Gastroesophageal sphincter (tissue), 4 donors: ENCODE results near the gene ANKRD66. TPM values are rescaled to one million over a fixed set of nuclear protein-coding genes. Genes with fewer than 3 reads are reported as not detected.

Experiments used
- ATAC-seq: fragments of 150-250 bp; one replicate; pipeline ENCODE4 v1.9.1; 2016; ENCODE audit warnings: mild to moderate bottlenecking, moderate library complexity
- H3K27ac ChIP-seq, 4 donors: fragments of 200-600 bp; sonication (generic) in 3 of 4; 1 replicate in 3 of 4; 2 replicates in 1 of 4; pipeline ENCODE4 v1.5.1; 2016 to 2019
- H3K27me3 ChIP-seq: fragments of 200-600 bp; sonication (generic); one replicate; pipeline ENCODE4 v1.5.1; 2019
- H3K36me3 ChIP-seq, 2 donors: fragments of 200-600 bp; sonication (generic); one replicate each; pipeline ENCODE4 v1.5.1; 2019; ENCODE audit warnings: control low read depth in 1 of 2
- H3K4me1 ChIP-seq, 3 donors: fragments of 200-600 bp; sonication (generic); 1 replicate in 2 of 3; 2 replicates in 1 of 3; pipeline ENCODE4 v1.5.1; 2016 to 2019; ENCODE audit warnings: control low read depth in 2 of 3
- H3K4me3 ChIP-seq, 2 donors: fragments of 200-600 bp; sonication (generic); one replicate each; pipeline ENCODE4 v1.5.1; 2019; ENCODE audit warnings: mild to moderate bottlenecking in 1 of 2, moderate library complexity in 1 of 2
- H3K9me3 ChIP-seq, 3 donors: fragments of 200-600 bp; sonication (generic); one replicate each; pipeline ENCODE4 v1.5.1; 2017 to 2019; ENCODE audit warnings: control low read depth in 2 of 3
- EP300 ChIP-seq: sonication (generic); formaldehyde crosslinking; IDR thresholded peaks from one replicate; pipeline ENCODE4 v1.6.1; 2017; ENCODE audit warnings: antibody characterized with exemption, mild to moderate bottlenecking
- POLR2A ChIP-seq, 2 donors: fragments of 450-650 bp; IDR thresholded peaks; one replicate each; pipeline ENCODE4 v1.6.1; 2017; ENCODE audit warnings: antibody characterized with exemption in 2 of 2, mild to moderate bottlenecking in 2 of 2, moderate library complexity in 1 of 2
- POLR2AphosphoS5 ChIP-seq: sonication (generic); formaldehyde crosslinking; IDR thresholded peaks from one replicate; pipeline ENCODE4 v1.6.1; 2017; ENCODE audit warnings: antibody characterized with exemption
- WGBS, 2 donors: methylation state at CpG; one replicate each; pipeline ENCODE4 v1.1.5; 2018; ENCODE audit warnings: low coverage in 1 of 2; 5-methylcytosine and 5-hydroxymethylcytosine counted together
- total RNA-seq, 4 donors: library from RNA; depleted of rRNA; stranded (reverse); fragments of >200 nt; gene quantifications; one replicate each; pipeline ENCODE4 v1.1.0, GENCODE V29; 2016
- TF ChIP-seq, protein P1 (sequence below), 4 experiments: fragments of 200-600 bp in 2 of 4; fragments of 450-650 bp in 2 of 4; sonication (generic) in 1 of 4; IDR thresholded peaks; one replicate each; pipeline ENCODE4 v1.5.1; 2017 to 2019; ENCODE audit warnings: antibody characterized with exemption in 4 of 4, mild to moderate bottlenecking in 2 of 4, moderate library complexity in 2 of 4

ANKRD66 gene
- total RNA-seq, 4 donors from 2014 or later = 0.15 TPM; not detected in 3

DNA sequence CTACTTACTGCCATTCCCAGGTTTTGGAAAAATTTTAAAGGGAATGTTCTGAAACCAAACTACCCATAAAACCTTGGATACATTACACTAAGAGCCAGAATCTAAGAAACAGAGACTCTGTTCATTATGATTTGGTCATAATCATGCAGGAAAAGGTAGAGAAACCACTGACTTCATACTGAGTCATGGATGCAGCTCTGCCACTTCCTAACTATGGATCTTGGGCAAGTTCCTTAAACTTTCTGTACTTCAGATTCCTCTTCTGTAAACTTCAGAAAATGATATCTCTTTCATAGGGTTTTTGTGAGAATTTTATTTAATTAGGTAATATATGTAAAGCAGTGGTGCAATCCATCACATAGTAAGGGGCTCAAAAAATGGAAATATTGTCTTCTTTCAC is 31.6 kb upstream of the ANKRD66 start:
- Histone ChIP-seq H3K27ac (no peak overlapping the region), H3K36me3 (no peaks in the 10 kb centered on the region), H3K4me1 (no peaks in the 10 kb centered on the region), H3K27me3 (no peaks in the 10 kb centered on the region), H3K9me3 (no peaks in the 10 kb centered on the region), H3K4me3 (no peak overlapping the region)
- TF ChIP-seq, protein P1, sequence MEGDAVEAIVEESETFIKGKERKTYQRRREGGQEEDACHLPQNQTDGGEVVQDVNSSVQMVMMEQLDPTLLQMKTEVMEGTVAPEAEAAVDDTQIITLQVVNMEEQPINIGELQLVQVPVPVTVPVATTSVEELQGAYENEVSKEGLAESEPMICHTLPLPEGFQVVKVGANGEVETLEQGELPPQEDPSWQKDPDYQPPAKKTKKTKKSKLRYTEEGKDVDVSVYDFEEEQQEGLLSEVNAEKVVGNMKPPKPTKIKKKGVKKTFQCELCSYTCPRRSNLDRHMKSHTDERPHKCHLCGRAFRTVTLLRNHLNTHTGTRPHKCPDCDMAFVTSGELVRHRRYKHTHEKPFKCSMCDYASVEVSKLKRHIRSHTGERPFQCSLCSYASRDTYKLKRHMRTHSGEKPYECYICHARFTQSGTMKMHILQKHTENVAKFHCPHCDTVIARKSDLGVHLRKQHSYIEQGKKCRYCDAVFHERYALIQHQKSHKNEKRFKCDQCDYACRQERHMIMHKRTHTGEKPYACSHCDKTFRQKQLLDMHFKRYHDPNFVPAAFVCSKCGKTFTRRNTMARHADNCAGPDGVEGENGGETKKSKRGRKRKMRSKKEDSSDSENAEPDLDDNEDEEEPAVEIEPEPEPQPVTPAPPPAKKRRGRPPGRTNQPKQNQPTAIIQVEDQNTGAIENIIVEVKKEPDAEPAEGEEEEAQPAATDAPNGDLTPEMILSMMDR (IDR thresholded peaks at IDR 0.05) = no peak
- TF ChIP-seq POLR2A (IDR thresholded peaks at IDR 0.05) = no peak
- TF ChIP-seq POLR2AphosphoS5 = no peak
- TF ChIP-seq EP300 = no peak
- no peak for ATAC-seq

DNA sequence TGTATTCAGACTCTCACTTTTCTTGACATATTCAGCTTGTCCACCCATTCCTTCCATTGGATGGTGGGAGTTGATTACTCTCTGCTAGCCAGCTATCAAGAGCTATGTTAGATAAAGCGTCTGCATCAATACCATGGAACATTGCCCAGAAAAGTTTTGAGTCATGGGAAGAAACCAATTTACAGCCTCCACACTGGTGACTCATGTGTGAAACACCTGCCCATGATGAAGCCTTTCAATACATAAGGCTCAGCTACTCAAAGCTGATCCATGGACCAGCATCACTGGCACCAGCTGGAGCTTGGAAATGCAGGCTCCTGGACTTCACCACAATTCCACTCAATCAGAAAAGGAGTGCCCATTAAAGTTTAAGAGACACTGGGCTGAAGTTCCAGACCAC is 27.6 kb upstream of the ANKRD66 start:
- ATAC-seq = no peak
- Histone ChIP-seq H3K27ac (no peak overlapping the region), H3K4me3 (no peak overlapping the region), H3K4me1 (no peaks in the 10 kb centered on the region), H3K9me3 (no peaks in the 10 kb centered on the region), H3K36me3 (no peaks in the 10 kb centered on the region), H3K27me3 (no peaks in the 10 kb centered on the region)
- TF ChIP-seq, protein P1 (IDR thresholded peaks at IDR 0.05) = no peak
- TF ChIP-seq POLR2A (IDR thresholded peaks at IDR 0.05) (no peak), EP300 (no peak)
- 33 to 40% methylated on average over 1 of the region's 1 CpG for WGBS, 2 donors

DNA sequence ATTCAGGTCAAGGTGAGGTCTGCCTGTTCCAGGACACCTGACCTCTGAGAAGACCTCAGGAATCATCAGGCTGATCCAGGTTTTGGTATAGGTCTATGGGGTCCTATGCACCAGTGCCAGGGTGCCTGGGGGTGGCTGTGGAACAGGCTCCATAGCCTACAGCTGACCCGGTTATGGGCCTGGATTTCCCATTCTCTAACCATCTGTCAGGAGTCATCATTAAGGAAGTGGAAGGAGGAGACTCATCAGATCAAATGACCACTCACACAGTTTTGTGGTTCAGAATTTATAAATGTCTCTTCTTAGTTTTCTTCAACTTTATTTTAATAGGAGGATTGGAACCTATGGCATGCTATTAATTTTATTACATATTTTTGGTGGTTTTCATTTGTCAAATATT is 26.3 kb upstream of the ANKRD66 start:
- H3K36me3 ChIP-seq = no peaks in the 10 kb centered on the region
- no peaks in the 10 kb centered on the region for H3K4me1 ChIP-seq
- H3K27me3 ChIP-seq = no peaks in the 10 kb centered on the region
- TF ChIP-seq, protein P1 (IDR thresholded peaks at IDR 0.05) = no peak
- TF ChIP-seq POLR2A (IDR thresholded peaks at IDR 0.05) = no peak
- TF ChIP-seq POLR2AphosphoS5 = no peak
- no peak for TF ChIP-seq EP300
- no peaks in the 10 kb centered on the region for H3K9me3 ChIP-seq
- H3K4me3 ChIP-seq = no peak overlapping the region
- no peak for ATAC-seq
- WGBS, 2 donors = 67% methylated on average over 1 of the region's 1 CpG; no CpG with 5 or more reads in 1 of the 2 donors
- H3K27ac ChIP-seq = no peak overlapping the region

DNA sequence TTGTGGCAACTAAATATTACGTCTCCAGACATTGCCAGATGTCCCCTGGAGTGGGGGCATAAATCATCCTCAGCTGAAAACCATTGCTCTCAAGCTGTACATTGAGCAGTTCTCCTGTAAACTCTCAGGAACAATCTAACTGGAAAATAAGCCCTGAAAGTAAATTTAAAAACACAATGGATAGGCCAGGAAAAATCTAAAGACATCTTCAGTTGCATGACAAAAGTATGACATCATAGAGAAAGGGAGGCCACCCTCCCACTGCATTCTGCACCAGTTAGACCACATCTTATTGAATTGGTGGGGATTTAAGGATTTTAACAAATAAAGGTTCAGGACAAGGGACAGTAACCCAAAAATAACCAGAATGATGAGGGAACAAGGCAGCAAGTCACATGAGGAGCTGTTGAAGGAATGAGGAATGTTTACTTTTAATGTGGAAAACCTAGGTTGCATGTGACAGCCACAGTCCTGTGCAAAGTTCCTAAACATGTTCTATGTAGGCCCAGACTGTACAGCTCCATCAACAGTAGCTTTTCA is 16.9 kb upstream of the ANKRD66 start:
- H3K36me3 ChIP-seq = no peaks in the 10 kb centered on the region
- no CpG with 5 or more reads among the region's 1 CpG for WGBS, 2 donors
- ATAC-seq = no peak

DNA sequence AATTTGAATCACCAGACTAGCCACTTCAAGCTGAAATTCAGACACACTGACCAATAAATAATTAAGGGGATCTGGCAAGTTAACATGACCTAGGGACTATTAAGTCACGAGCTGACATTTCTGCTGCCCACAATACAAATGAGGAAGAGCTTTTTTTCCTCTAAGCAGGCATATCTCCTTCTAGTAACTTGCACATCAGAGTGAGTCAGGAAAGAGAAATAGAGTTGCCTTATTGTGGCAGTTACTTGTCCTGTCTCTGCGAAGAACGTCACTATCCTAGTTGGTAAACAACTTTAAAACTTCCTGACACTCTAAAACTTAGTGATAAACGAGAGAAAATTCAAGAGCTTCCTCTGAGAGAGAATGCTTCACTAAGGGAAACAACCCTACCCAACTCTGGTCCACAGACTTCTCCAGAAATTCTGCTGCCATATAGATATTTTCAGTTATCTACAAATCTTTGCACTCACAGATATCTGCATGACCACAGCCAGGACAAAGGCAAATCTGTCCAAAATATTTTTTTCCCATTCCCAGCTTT is 15.7 kb upstream of the ANKRD66 start:
- WGBS, 2 donors = 43 to 75% methylated on average over 3 to 4 of the region's 4 CpGs
- Histone ChIP-seq H3K36me3 (no peaks in the 10 kb centered on the region), H3K9me3 (no peaks in the 10 kb centered on the region), H3K4me1 (peaks cover 0 to 15% (median 7%) of the 10 kb centered on the region in 3 donors), H3K27me3 (peaks cover 15% of the 10 kb centered on the region), H3K27ac (no peak overlapping the region), H3K4me3 (no peak overlapping the region)
- no peak for TF ChIP-seq POLR2AphosphoS5
- TF ChIP-seq, protein P1 (IDR thresholded peaks at IDR 0.05) = no peak
- no peak for TF ChIP-seq EP300
- TF ChIP-seq POLR2A (IDR thresholded peaks at IDR 0.05) = no peak
- no peak for ATAC-seq

More for the DNA sequence above, 16.9 kb upstream of the ANKRD66 start:
- Histone ChIP-seq H3K4me3 (no peak overlapping the region), H3K27me3 (peaks cover 4% of the 10 kb centered on the region), H3K9me3 (no peaks in the 10 kb centered on the region), H3K27ac (no peak overlapping the region), H3K4me1 (peaks cover 0 to 5% (median 0%) of the 10 kb centered on the region in 3 donors)
- TF ChIP-seq, protein P1 (IDR thresholded peaks at IDR 0.05) = no peak
- TF ChIP-seq POLR2A (IDR thresholded peaks at IDR 0.05) = no peak
- TF ChIP-seq EP300 = no peak
- TF ChIP-seq POLR2AphosphoS5 = no peak
